Measurements from ENCODE around the gene NLRP6. TPM values are rescaled to one million over a fixed set of nuclear protein-coding genes. Genes with fewer than 3 reads are reported as not detected.

Gene NLRP6
- total and polyA plus RNA-seq, 2 donors (not counting 1 experiment from before 2014, with no cell fraction given) = 1.4 to 2.7 TPM

- Mint-ChIP-seq H3K4me1 (peaks cover 44% of the 10 kb centered on the region), H3K4me3 (peak overlapping the region; percentile 59), H3K9me3 (ENCODE audit: insufficient read depth) (no peaks in the 10 kb centered on the region), H3K27me3 (no peaks in the 10 kb centered on the region), H3K27ac (peak overlapping the region; percentile 43)
- Histone ChIP-seq H3K4me3 (ENCODE audit: control extremely low read depth in 1 of 5, extremely low read depth in 1 of 5, insufficient read depth in 1 of 5, low read depth in 2 of 5, low read length in 4 of 5) (peak overlapping the region in 1 of 5 experiments; percentile 6), H3K27ac (ENCODE audit: low read length in 2 of 2) (no peak overlapping the region), H2AFZ (ENCODE audit: insufficient read depth, low read depth, low read length, poor library complexity, severe bottlenecking) (no peak overlapping the region), H3K4me2 (replicated peaks; ENCODE audit: low read depth, low read length, poor library complexity, severe bottlenecking) (peak overlapping the region; percentile 58), H4K20me1 (ENCODE audit: control insufficient read depth, insufficient read depth, low read length, poor library complexity, severe bottlenecking) (no peaks in the 10 kb centered on the region), H3K9me3 (ENCODE audit: control extremely low read depth in 1 of 3, control insufficient read depth in 2 of 3, insufficient read depth in 1 of 3, low read length in 2 of 3) (peaks cover 0 to 13% (median 0%) of the 10 kb centered on the region in 3 donors), H3K4me1 (ENCODE audit: control insufficient read depth in 2 of 2, insufficient read depth in 2 of 2, low read length in 2 of 2) (peaks cover 23 to 47% of the 10 kb centered on the region in 2 donors), H3K9ac (ENCODE audit: low read length) (no peak overlapping the region), H3K36me3 (replicated peaks in 1 of 2; ENCODE audit: control extremely low read depth in 1 of 2, control insufficient read depth in 1 of 2, extremely low read depth in 1 of 2, insufficient read depth in 2 of 2, low read length in 1 of 2) (no peaks in the 10 kb centered on the region), H3K27me3 (replicated peaks in 1 of 4; ENCODE audit: control extremely low read depth in 1 of 4, control insufficient read depth in 3 of 4, insufficient read depth in 4 of 4, low read length in 3 of 4) (no peaks in the 10 kb centered on the region), H3K79me2 (ENCODE audit: control insufficient read depth, insufficient read depth, low read length) (no peaks in the 10 kb centered on the region)
- ATAC-seq (ENCODE audit: low read depth) = no peak
- TF ChIP-seq EZH2 (IDR thresholded peaks at IDR 0.05; ENCODE audit: borderline replicate concordance, insufficient read depth, low read depth, low read length, poor library complexity, severe bottlenecking) (no peak), CTCF (IDR thresholded peaks at IDR 0.05) (no peak)
- POLR2A ChIA-PET = interaction anchor here (0.7 kb wide), 1 partner anchor 127 kb away, joined by 3 read pairs; no protein-coding TSS in a partner anchor
- DNase-seq = no peak
- intact Hi-C loops (cut with micrococcal nuclease) = no loop called here
- 79% methylated on average over 19 of the region's 19 CpGs for WGBS (ENCODE audit: insufficient coverage)
- CTCF ChIA-PET = interaction anchor here (1.0 to 2.1 kb wide), 2 partner anchors 24 to 74 kb away, joined by 3 to 7 read pairs; no protein-coding TSS in a partner anchor
Observed at GRCh38 chr11:331358-332060, 53.3 kb downstream of the NLRP6 start.

All from B cell (primary cell).